Fibroblast of lung (primary cell): Measurements from ENCODE around the gene URB2.
"Not testable (repeated sequence)": the region's sequence is repeated elsewhere in the genome, so short reads cannot be mapped to it uniquely, and the experiment has no call there.

Experiments
- CTCF ChIP-seq, 2 donors: IDR thresholded peaks in 1 of 2; conservative IDR thresholded peaks in 1 of 2; 1 replicate in 1 of 2; 2 replicates in 1 of 2; pipeline ENCODE4 v1.5.1; 2011 to 2012; ENCODE audit warnings: low read length in 2 of 2, control low read depth in 1 of 2, inconsistent platforms in 1 of 2, low read depth in 1 of 2, mild to moderate bottlenecking in 1 of 2
- EZH2 ChIP-seq: IDR thresholded peaks from 2 replicates; pipeline ENCODE4 v1.5.1; 2012; ENCODE audit warnings: low read length, control low read depth, mild to moderate bottlenecking; ENCODE audit errors: missing control alignments

- not testable (repeated sequence) for TF ChIP-seq CTCF (conservative IDR thresholded peaks at IDR 0.05 in 1 of 2, IDR thresholded peaks at IDR 0.05 in 1 of 2; ENCODE audit: low read depth in 1 of 2, low read length in 2 of 2); EZH2
Measured at GRCh38 chr1:229705152-229705551, 79.1 kb downstream of the URB2 start.
